Activated naive CD4-positive, alpha-beta T cell treated with anti-CD3 and anti-CD28 coated beads, Interleukin-2, amount 10 ng/mL, durations not matched to agents 7 days and 5 days (primary cell): ENCODE measurements around the gene CLPTM1.
A peak's percentile ranks its signal among the peaks of the same experiment; 100 is the strongest.
"Not testable (repeated sequence)": the region's sequence is repeated elsewhere in the genome, so short reads cannot be mapped to it uniquely, and the experiment has no call there.

Source experiments
- CTCF ChIA-PET: fragments of 350-600 bp; sonication (Branson Sonifier 250); formaldehyde crosslinking; loops from one replicate; lab custom pipeline; 2021; ENCODE audit warnings: antibody characterized with exemption; lab: Charles Lee
- DNase-seq: peaks from one replicate; pipeline ENCODE4 v3.0.0-alpha.2; 2020
- H3K27ac Mint-ChIP-seq: one replicate; pipeline ENCODE4 v1.8.0; 2021; ENCODE audit warnings: mild to moderate bottlenecking, moderate library complexity, mixed read lengths
- H3K27me3 Mint-ChIP-seq: one replicate; pipeline ENCODE4 v1.8.0; 2021; ENCODE audit warnings: mild to moderate bottlenecking, mixed read lengths
- H3K36me3 Mint-ChIP-seq: one replicate; pipeline ENCODE4 v1.8.0; 2021; ENCODE audit warnings: mixed read lengths
- H3K4me1 Mint-ChIP-seq: one replicate; pipeline ENCODE4 v1.8.0; 2021; ENCODE audit warnings: mixed read lengths
- H3K4me3 Mint-ChIP-seq: one replicate; pipeline ENCODE4 v1.8.0; 2021; ENCODE audit warnings: mild to moderate bottlenecking, moderate library complexity, mixed read lengths
- H3K9me3 Mint-ChIP-seq: one replicate; pipeline ENCODE4 v1.8.0; 2021; ENCODE audit warnings: mixed read lengths

CLPTM1 gene, protein sequence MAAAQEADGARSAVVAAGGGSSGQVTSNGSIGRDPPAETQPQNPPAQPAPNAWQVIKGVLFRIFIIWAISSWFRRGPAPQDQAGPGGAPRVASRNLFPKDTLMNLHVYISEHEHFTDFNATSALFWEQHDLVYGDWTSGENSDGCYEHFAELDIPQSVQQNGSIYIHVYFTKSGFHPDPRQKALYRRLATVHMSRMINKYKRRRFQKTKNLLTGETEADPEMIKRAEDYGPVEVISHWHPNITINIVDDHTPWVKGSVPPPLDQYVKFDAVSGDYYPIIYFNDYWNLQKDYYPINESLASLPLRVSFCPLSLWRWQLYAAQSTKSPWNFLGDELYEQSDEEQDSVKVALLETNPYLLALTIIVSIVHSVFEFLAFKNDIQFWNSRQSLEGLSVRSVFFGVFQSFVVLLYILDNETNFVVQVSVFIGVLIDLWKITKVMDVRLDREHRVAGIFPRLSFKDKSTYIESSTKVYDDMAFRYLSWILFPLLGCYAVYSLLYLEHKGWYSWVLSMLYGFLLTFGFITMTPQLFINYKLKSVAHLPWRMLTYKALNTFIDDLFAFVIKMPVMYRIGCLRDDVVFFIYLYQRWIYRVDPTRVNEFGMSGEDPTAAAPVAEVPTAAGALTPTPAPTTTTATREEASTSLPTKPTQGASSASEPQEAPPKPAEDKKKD

DNA sequence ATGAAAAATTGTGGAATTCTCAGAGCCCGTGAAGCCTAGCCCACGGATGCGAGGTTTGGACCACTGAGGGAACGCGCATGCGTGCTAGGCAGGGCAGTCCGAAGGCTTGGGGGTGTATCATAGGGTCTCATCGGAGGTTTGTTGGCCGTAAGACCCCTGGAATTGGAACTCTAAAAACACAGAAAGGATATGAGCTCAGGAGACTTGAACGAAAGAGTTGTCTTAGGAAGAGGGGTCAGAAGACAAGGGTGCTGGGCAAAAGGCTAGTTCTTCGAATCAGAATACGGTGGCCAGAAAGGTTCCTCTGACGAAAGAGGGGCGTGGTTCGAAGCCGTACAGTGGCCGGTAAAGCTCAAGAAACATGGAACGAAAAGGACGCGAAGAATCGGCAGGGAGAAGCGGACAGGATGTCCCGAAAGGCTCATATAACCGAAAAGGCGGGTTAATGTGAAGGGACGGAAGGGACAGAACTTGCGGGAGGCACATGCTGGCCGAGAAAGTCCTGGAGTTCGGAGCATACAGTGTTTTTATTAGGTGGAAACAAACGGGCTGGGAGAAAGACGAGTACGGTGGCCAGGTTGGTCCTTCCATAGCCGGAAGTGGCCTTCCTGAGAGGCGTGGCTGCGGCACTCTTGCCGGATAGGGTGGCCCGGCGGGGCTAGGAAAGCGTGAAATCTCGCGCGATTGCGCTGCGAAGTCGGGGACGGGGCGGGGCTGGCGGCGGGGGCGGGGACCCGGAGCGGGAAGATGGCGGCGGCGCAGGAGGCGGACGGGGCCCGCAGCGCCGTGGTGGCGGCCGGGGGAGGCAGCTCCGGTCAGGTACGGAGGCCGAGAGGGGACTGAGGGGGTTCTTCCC is at the start of gene CLPTM1:
Gene CLPTM1 (plus strand): TSS at position 732 of the 856 bp plus-strand sequence. CDS start 16 bp downstream, at position 748.
- no peaks in the 10 kb centered on the region for H3K27me3 Mint-ChIP-seq
- H3K4me1 Mint-ChIP-seq, result peaks cover 43% of the 10 kb centered on the region
- H3K4me3 Mint-ChIP-seq, result peak within 1 kb of the TSS; percentile 89
- DNase-seq, result peak; percentile 97
- no peaks in the 10 kb centered on the region for H3K9me3 Mint-ChIP-seq
- H3K27ac Mint-ChIP-seq, result peak within 1 kb of the TSS; percentile 97
- peaks cover 1% of the 10 kb centered on the region for H3K36me3 Mint-ChIP-seq
- CTCF ChIA-PET, result interaction anchor here (0.8 to 1.7 kb wide), 2 partner anchors 50 to 109 kb away, joined by 3 to 14 read pairs; partner anchors contain the start of genes APOE and NECTIN2

DNA sequence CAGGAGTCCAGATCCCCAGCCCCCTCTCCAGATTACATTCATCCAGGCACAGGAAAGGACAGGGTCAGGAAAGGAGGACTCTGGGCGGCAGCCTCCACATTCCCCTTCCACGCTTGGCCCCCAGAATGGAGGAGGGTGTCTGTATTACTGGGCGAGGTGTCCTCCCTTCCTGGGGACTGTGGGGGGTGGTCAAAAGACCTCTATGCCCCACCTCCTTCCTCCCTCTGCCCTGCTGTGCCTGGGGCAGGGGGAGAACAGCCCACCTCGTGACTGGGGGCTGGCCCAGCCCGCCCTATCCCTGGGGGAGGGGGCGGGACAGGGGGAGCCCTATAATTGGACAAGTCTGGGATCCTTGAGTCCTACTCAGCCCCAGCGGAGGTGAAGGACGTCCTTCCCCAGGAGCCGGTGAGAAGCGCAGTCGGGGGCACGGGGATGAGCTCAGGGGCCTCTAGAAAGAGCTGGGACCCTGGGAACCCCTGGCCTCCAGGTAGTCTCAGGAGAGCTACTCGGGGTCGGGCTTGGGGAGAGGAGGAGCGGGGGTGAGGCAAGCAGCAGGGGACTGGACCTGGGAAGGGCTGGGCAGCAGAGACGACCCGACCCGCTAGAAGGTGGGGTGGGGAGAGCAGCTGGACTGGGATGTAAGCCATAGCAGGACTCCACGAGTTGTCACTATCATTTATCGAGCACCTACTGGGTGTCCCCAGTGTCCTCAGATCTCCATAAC is 49.6 kb upstream of the CLPTM1 start, which contains the start of gene APOE:
Gene APOE (plus strand): TSS at position 360 of the 724 bp plus-strand sequence. CDS start 829 bp downstream, outside the sequence.
- CTCF ChIA-PET, result interaction anchor here (0.6 to 4.3 kb wide), 5 partner anchors 28 to 76 kb away, joined by 3 to 18 read pairs (median 7); no protein-coding TSS in a partner anchor
- DNase-seq, result no peak
- peaks cover 11% of the 10 kb centered on the region for H3K36me3 Mint-ChIP-seq
- H3K27me3 Mint-ChIP-seq, result peaks cover 44% of the 10 kb centered on the region
- H3K4me3 Mint-ChIP-seq, result no peak within 1 kb of the TSS
- peaks cover 11% of the 10 kb centered on the region for H3K4me1 Mint-ChIP-seq
- H3K27ac Mint-ChIP-seq, result no peak within 1 kb of the TSS
- H3K9me3 Mint-ChIP-seq, result no peaks in the 10 kb centered on the region

DNA sequence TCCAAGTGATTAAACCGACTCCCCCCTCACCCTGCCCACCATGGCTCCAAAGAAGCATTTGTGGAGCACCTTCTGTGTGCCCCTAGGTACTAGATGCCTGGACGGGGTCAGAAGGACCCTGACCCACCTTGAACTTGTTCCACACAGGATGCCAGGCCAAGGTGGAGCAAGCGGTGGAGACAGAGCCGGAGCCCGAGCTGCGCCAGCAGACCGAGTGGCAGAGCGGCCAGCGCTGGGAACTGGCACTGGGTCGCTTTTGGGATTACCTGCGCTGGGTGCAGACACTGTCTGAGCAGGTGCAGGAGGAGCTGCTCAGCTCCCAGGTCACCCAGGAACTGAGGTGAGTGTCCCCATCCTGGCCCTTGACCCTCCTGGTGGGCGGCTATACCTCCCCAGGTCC is 47.6 kb upstream of the CLPTM1 start:
- Mint-ChIP-seq H3K36me3 (peaks cover 5% of the 10 kb centered on the region), H3K27ac (no peak overlapping the region)
- CTCF ChIA-PET, result interaction anchor here (1.0 kb wide), 1 partner anchor 45 kb away, joined by 3 read pairs; no protein-coding TSS in a partner anchor

DNA sequence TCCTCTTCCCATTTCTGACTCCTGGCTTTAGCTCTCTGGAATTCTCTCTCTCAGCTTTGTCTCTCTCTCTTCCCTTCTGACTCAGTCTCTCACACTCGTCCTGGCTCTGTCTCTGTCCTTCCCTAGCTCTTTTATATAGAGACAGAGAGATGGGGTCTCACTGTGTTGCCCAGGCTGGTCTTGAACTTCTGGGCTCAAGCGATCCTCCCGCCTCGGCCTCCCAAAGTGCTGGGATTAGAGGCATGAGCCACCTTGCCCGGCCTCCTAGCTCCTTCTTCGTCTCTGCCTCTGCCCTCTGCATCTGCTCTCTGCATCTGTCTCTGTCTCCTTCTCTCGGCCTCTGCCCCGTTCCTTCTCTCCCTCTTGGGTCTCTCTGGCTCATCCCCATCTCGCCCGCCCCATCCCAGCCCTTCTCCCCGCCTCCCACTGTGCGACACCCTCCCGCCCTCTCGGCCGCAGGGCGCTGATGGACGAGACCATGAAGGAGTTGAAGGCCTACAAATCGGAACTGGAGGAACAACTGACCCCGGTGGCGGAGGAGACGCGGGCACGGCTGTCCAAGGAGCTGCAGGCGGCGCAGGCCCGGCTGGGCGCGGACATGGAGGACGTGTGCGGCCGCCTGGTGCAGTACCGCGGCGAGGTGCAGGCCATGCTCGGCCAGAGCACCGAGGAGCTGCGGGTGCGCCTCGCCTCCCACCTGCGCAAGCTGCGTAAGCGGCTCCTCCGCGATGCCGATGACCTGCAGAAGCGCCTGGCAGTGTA is 46.9 kb upstream of the CLPTM1 start:
- no peaks in the 10 kb centered on the region for H3K9me3 Mint-ChIP-seq
- peaks cover 4% of the 10 kb centered on the region for H3K36me3 Mint-ChIP-seq
- H3K27me3 Mint-ChIP-seq, result peaks cover 69% of the 10 kb centered on the region
- no peak overlapping the region for H3K27ac Mint-ChIP-seq
- peaks cover 11% of the 10 kb centered on the region for H3K4me1 Mint-ChIP-seq
- no peak for DNase-seq
- no peak overlapping the region for H3K4me3 Mint-ChIP-seq
- CTCF ChIA-PET, result no interaction called here

More for the DNA sequence above, 47.6 kb upstream of the CLPTM1 start:
- H3K4me1 Mint-ChIP-seq, result peaks cover 11% of the 10 kb centered on the region
- no peaks in the 10 kb centered on the region for H3K9me3 Mint-ChIP-seq
- DNase-seq, result no peak
- peaks cover 63% of the 10 kb centered on the region for H3K27me3 Mint-ChIP-seq
- no peak overlapping the region for H3K4me3 Mint-ChIP-seq

DNA sequence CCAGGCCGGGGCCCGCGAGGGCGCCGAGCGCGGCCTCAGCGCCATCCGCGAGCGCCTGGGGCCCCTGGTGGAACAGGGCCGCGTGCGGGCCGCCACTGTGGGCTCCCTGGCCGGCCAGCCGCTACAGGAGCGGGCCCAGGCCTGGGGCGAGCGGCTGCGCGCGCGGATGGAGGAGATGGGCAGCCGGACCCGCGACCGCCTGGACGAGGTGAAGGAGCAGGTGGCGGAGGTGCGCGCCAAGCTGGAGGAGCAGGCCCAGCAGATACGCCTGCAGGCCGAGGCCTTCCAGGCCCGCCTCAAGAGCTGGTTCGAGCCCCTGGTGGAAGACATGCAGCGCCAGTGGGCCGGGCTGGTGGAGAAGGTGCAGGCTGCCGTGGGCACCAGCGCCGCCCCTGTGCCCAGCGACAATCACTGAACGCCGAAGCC is 46.3 kb upstream of the CLPTM1 start:
- DNase-seq, result no peak
- Mint-ChIP-seq H3K27me3 (peaks cover 71% of the 10 kb centered on the region), H3K27ac (no peak overlapping the region), H3K36me3 (peaks cover 2% of the 10 kb centered on the region), H3K9me3 (no peaks in the 10 kb centered on the region), H3K4me1 (peaks cover 11% of the 10 kb centered on the region), H3K4me3 (no peak overlapping the region)
- CTCF ChIA-PET, result no interaction called here

DNA sequence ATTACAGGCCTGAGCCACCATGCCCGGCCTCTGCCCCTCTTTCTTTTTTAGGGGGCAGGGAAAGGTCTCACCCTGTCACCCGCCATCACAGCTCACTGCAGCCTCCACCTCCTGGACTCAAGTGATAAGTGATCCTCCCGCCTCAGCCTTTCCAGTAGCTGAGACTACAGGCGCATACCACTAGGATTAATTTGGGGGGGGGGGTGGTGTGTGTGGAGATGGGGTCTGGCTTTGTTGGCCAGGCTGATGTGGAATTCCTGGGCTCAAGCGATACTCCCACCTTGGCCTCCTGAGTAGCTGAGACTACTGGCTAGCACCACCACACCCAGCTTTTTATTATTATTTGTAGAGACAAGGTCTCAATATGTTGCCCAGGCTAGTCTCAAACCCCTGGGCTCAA is 45.4 kb upstream of the CLPTM1 start:
- Mint-ChIP-seq H3K36me3 (no peaks in the 10 kb centered on the region), H3K4me1 (peaks cover 19% of the 10 kb centered on the region), H3K27me3 (peaks cover 74% of the 10 kb centered on the region), H3K9me3 (no peaks in the 10 kb centered on the region), H3K27ac (no peak overlapping the region), H3K4me3 (no peak overlapping the region)
- no peak for DNase-seq
- CTCF ChIA-PET, result no interaction called here

DNA sequence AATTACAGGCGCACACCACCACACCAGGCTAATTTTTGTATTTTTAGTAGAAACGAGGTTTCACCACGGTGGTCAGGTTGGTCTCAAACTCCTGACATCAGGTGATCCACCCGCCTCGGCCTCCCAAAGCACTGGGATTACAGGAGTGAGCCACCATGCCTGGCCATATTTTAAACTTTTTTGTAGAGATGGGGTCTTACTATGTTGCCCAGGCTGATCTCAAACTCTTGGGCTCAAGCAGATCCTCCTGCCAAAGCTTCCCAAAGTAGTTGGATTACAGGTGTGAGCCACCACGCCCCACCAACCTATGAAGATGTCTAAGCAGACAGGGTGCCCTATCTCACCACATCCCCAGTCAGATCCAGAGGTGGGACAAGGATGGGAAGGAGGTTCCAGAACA is 43.3 kb upstream of the CLPTM1 start:
- H3K36me3 Mint-ChIP-seq, DNase-seq, H3K27ac Mint-ChIP-seq, H3K4me3 Mint-ChIP-seq, H3K9me3 Mint-ChIP-seq: not testable (repeated sequence)
- CTCF ChIA-PET, result interaction anchor here (1.6 to 2.3 kb wide), 2 partner anchors 37 to 40 kb away, joined by 4 to 19 read pairs; no protein-coding TSS in a partner anchor
- H3K4me1 Mint-ChIP-seq, result peaks cover 14% of the 10 kb centered on the region
- peaks cover 57% of the 10 kb centered on the region for H3K27me3 Mint-ChIP-seq

DNA sequence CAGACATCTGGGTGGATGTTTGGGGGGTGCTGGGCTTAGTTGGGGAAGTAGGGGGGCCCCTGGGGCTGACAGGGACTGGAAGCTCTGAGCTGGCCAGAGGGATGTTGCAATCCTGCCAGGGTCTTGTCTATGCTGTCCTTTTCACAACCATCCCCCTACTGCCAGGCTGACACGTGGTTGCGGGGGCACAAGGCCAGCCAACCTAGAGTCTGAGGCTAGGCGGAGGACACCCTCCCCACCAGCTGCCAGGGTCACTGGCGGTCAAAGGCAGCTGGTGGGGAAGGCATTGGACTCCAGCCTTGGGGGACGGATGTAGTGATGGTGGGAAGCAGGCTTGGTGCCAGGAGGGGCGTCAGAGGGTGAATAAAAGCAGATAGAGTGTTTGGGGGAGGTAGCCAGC is 42.3 kb upstream of the CLPTM1 start:
- Mint-ChIP-seq H3K9me3 (no peaks in the 10 kb centered on the region), H3K36me3 (no peaks in the 10 kb centered on the region), H3K27ac (no peak overlapping the region), H3K27me3 (peaks cover 49% of the 10 kb centered on the region), H3K4me1 (peaks cover 14% of the 10 kb centered on the region), H3K4me3 (no peak overlapping the region)
- DNase-seq, result no peak
- CTCF ChIA-PET, result no interaction called here

DNA sequence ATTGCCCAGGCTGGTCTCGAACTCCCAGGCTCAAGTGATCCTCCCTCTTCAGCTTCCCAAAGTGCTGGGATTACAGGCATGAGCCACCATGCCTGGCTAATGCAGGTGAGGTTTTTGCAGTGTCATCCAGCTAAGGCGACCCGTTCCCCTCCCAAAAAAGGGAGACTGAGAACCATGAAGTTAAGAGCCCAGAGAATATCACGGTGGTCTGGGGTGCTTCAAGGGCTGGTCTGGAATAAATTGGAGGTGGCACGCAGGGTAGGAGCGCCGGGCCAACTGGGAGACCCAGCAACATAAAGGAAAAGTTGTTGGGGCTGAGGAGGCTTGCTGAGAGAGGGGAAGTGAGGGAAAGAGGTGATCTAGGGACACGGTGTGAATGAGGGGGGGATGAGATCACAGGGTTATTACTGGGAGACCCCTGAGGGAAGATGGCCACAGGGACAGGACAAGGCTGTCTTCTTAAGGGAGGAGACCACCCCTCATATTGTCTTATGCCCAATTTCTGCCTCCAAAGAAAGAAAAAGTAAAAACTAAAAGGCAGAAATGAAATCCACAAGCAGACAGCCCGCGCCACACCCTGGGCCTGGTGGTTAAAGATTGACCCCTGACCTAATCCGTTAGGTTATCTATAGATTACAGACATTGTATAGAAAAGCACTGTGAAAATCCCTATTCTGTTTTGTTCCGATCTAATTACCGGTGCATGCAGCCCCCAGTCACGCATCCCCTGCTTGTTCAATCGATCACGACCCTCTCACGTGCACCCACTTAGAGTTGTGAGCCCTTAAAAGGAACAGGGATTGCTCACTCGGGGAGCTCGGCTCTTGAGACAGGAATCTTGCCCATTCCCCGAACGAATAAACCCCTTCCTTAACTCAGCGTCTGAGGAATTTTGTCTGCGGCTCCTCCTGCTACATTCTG is 41.4 kb upstream of the CLPTM1 start:
- H3K4me1 Mint-ChIP-seq, result peaks cover 14% of the 10 kb centered on the region

DNA sequence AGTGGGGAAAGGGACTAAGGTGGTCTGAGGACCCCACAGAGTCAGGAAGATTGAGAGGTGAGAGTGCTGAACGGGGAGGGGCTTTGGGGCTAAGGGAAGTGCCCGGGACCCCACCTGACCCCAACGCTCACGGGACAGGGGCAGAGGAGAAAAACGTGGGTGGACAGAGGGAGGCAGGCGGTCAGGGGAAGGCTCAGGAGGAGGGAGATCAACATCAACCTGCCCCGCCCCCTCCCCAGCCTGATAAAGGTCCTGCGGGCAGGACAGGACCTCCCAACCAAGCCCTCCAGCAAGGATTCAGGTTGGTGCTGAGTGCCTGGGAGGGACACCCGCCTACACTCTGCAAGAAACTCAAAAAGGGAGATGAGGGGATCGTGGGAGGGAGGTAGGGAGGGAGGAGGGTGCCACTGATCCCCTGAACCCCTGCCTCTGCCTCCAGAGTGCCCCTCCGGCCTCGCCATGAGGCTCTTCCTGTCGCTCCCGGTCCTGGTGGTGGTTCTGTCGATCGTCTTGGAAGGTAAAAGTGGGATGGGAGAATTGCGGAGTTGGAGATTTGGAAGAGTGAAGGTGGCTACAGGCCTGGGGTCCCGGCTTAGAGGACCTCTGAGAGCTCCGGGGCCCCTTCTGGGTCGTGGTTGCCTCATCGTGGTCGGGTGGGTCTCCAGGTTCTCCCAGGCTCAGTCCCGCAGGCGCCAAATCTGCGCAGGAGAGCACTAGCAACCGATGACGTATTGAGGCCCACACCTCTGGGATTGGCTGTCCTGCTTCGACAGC is 40.6 kb upstream of the CLPTM1 start, which contains the start of gene APOC1:
Gene APOC1 (plus strand): TSS at position 176 of the 774 bp plus-strand sequence. CDS start 284 bp downstream, at position 460.
- CTCF ChIA-PET, result interaction anchor here (1.5 kb wide), 1 partner anchor 38 kb away, joined by 4 read pairs; no protein-coding TSS in a partner anchor
- Mint-ChIP-seq H3K4me3 (peak within 1 kb of the TSS; percentile 88), H3K4me1 (peaks cover 14% of the 10 kb centered on the region), H3K27me3 (peaks cover 45% of the 10 kb centered on the region), H3K27ac (peak within 1 kb of the TSS; percentile 69)
- H3K36me3 Mint-ChIP-seq, H3K9me3 Mint-ChIP-seq: not testable (repeated sequence)
- DNase-seq, result peak; percentile 87

More for the DNA sequence above, 41.4 kb upstream of the CLPTM1 start:
- Mint-ChIP-seq H3K27me3 (peaks cover 45% of the 10 kb centered on the region), H3K4me3 (peak overlapping the region; percentile 88)
- not testable (repeated sequence) for DNase-seq, H3K27ac Mint-ChIP-seq, H3K36me3 Mint-ChIP-seq, H3K9me3 Mint-ChIP-seq
- CTCF ChIA-PET, result interaction anchor here (1.5 kb wide), 1 partner anchor 39 kb away, joined by 4 read pairs; no protein-coding TSS in a partner anchor

DNA sequence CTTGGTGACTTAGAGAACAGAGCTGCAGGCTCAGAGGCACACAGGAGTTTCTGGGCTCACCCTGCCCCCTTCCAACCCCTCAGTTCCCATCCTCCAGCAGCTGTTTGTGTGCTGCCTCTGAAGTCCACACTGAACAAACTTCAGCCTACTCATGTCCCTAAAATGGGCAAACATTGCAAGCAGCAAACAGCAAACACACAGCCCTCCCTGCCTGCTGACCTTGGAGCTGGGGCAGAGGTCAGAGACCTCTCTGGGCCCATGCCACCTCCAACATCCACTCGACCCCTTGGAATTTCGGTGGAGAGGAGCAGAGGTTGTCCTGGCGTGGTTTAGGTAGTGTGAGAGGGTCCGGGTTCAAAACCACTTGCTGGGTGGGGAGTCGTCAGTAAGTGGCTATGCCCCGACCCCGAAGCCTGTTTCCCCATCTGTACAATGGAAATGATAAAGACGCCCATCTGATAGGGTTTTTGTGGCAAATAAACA is 30.9 kb upstream of the CLPTM1 start:
- CTCF ChIA-PET, result no interaction called here

More for the DNA sequence above, 30.9 kb upstream of the CLPTM1 start:
- H3K27me3 Mint-ChIP-seq, result peaks cover 50% of the 10 kb centered on the region
- no peaks in the 10 kb centered on the region for H3K36me3 Mint-ChIP-seq
- no peak overlapping the region for H3K27ac Mint-ChIP-seq
- H3K4me1 Mint-ChIP-seq, result peaks cover 5% of the 10 kb centered on the region
- H3K9me3 Mint-ChIP-seq, result no peaks in the 10 kb centered on the region
- H3K4me3 Mint-ChIP-seq, result no peak overlapping the region
- DNase-seq, result no peak
